Sigmoid colon (tissue), 4 donors: Measurements from ENCODE around the gene GATB.

ENCODE experiments used
- POLR2A ChIP-seq, 2 donors: fragments of 450-650 bp; IDR thresholded peaks; one replicate each; pipeline ENCODE4 v1.6.1; 2016; ENCODE audit warnings: antibody characterized with exemption in 2 of 2, mild to moderate bottlenecking in 2 of 2, moderate library complexity in 2 of 2
- POLR2AphosphoS5 ChIP-seq, 4 donors: sonication (generic); formaldehyde crosslinking; IDR thresholded peaks; one replicate each; pipeline ENCODE4 v1.6.1; 2017; ENCODE audit warnings: antibody characterized with exemption in 4 of 4

DNA sequence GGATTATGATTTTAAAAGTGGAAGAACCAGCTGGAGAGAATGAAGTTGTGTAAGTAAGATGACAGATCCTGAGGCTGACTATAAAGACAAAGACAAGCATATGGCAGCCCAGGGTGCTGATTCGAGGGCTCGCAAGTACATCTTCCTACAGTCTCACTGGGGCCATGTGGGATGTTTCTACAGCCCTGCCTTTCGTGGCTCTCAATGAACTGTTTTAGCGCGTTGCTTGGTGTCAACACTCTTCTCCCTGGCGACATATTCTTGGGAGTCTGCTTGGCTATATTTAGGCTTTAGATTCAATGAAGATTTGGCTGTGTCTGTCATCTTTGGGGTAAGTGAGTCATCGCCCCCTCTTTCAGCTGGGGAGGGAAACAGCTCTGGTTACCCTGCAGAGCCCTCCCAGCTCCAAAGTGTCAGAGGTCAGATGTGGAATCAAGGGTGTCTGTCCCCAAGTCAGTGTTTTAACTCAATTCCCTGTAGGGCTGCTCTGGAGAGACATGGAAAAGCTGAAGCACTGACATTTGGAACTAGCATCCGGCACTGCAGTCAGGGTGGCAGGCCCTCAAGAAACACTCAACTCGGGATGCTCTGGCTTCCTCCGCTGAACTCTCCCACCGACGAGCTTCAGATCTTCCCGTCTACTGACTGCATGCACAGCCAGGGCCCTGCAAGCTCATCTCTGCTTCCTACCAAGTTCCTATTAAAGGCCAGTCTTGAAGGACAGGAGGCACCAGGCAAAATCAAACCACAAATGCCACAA lies 65.7 kb downstream of the GATB start:
- TF ChIP-seq POLR2A (IDR thresholded peaks at IDR 0.05) (no peak), POLR2AphosphoS5 (IDR thresholded peaks at IDR 0.05) (no peak)
